Psoas muscle (tissue), 8 donors: ENCODE results near the gene C14orf132. TPM values are rescaled to one million over a fixed set of nuclear protein-coding genes. Genes with fewer than 3 reads are reported as not detected.

Experiments used
- ATAC-seq, 4 donors: fragments of 200-7000 bp; cut with Tn5 transposase; one replicate each; pipeline ENCODE4 v1.9.1; 2020; ENCODE audit warnings: moderate library complexity in 3 of 4, mild to moderate bottlenecking in 2 of 4
- DNase-seq, 2 donors: peaks; one replicate each; pipeline ENCODE4 v3.0.0-alpha.2; 2020
- H3K27ac ChIP-seq: fragments of 200-600 bp; one replicate; pipeline ENCODE4 v1.8.0; 2022
- H3K27me3 ChIP-seq, 3 donors: fragments of 200-600 bp in 1 of 3; one replicate each; pipeline versions ENCODE4 v1.6.1 to v1.8.0; 2013 to 2022; ENCODE audit warnings: low read length in 2 of 3, mild to moderate bottlenecking in 2 of 3, moderate library complexity in 1 of 3; ENCODE audit not compliant: insufficient read depth in 3 of 3
- H3K36me3 ChIP-seq, 2 donors: fragments of 200-600 bp in 1 of 2; one replicate each; pipeline versions ENCODE4 v1.6.1 to v1.8.0; 2013 to 2022; ENCODE audit warnings: low read depth in 1 of 2, mild to moderate bottlenecking in 1 of 2, moderate library complexity in 1 of 2; ENCODE audit not compliant: insufficient read depth in 1 of 2
- H3K4me1 ChIP-seq: fragments of 200-600 bp; one replicate; pipeline ENCODE4 v1.8.0; 2022
- H3K4me3 ChIP-seq: fragments of 200-600 bp; one replicate; pipeline ENCODE4 v1.8.0; 2022; ENCODE audit warnings: mild to moderate bottlenecking
- H3K9me3 ChIP-seq: fragments of 200-600 bp; one replicate; pipeline ENCODE4 v1.8.0; 2022
- CTCF ChIP-seq: fragments of 200-600 bp; IDR thresholded peaks from one replicate; pipeline ENCODE4 v1.8.0; 2022; ENCODE audit warnings: antibody characterized with exemption
- WGBS, 3 donors: extraction: QIAGEN DNeasy Blood & Tissue Kit; methylation state at CpG; one replicate each; pipeline versions ENCODE4 v1.1.6 to v1.1.7; 2013; 5-methylcytosine and 5-hydroxymethylcytosine counted together
- intact Hi-C, 2 donors: fragments of 100-400 bp; cut with DNase I; formaldehyde crosslinking; loops; one replicate each; pipeline versions ENCODE4 v1.11.0 to v1.14.2; 2022
- polyA plus RNA-seq, 3 donors: library from polyadenylated mRNA; stranded (reverse); fragments of 200-250 nt; gene quantifications; one replicate each; pipeline ENCODE4 v1.2.3, GENCODE V29; 2013
- total RNA-seq, 4 donors: library from RNA; stranded (reverse); fragmentation: NEBNext Ultra II Directional in 2 of 4; extraction: Animal tissue kit (Norgen Biotek cat#: 25700) in 2 of 4; gene quantifications; one replicate each; pipeline versions ENCODE4 v1.2.1 to v1.2.4, GENCODE V29; 2021 to 2023
- donor health status: healthy with polysubstance abuse.
- donor health status: DM: no; HTN: no; CAD: no; lungs with moderate emphysema.
- donor health status: Bipolar disorder and iron deficiency.
- donor health status: healthy.
- donor health status: DM: yes; HTN: yes; CAD: no.
- donor health status: DM: no; HTN: no; CAD: no.
- donor health status: DM: no; HTN: no; CAD: no.
- donor health status: DM: yes; HTN: yes; CAD: no.

The C14orf132 gene
- total and polyA plus RNA-seq, 7 donors, result 0.57 to 5.3 (median 0.86) TPM

- H3K4me3 ChIP-seq, result no peak overlapping the region
- 46 to 62% (median 53%) methylated on average over 2 of the region's 2 CpGs for WGBS, 3 donors
- no peak for TF ChIP-seq CTCF
- peaks cover 0 to 2% (median 0%) of the 10 kb centered on the region in 3 donors for H3K27me3 ChIP-seq
- no peaks in the 10 kb centered on the region for H3K9me3 ChIP-seq
- intact Hi-C loops, result no loop called here
- no peak for DNase-seq
- no peaks in the 10 kb centered on the region for H3K4me1 ChIP-seq
- no peak overlapping the region for H3K27ac ChIP-seq
- no peak for ATAC-seq
- H3K36me3 ChIP-seq, result no peaks in the 10 kb centered on the region
Measured at GRCh38 chr14:96130854-96131253, 91.7 kb downstream of the C14orf132 start.

GRCh38 chr14:96131836-96132235 is 92.7 kb downstream of the C14orf132 start:
- Histone ChIP-seq H3K4me1 (no peaks in the 10 kb centered on the region), H3K36me3 (no peaks in the 10 kb centered on the region), H3K9me3 (no peaks in the 10 kb centered on the region), H3K27ac (no peak overlapping the region), H3K4me3 (no peak overlapping the region), H3K27me3 (peaks cover 0 to 2% (median 0%) of the 10 kb centered on the region in 3 donors)
- DNase-seq, result no peak
- no peak for ATAC-seq
- intact Hi-C loops, result no loop called here
- 71 to 79% (median 77%) methylated on average over 4 of the region's 4 CpGs for WGBS, 3 donors
- TF ChIP-seq CTCF, result no peak

- DNase-seq, result no peak
- no peak for ATAC-seq
- no peak for TF ChIP-seq CTCF
- H3K4me3 ChIP-seq, result no peak overlapping the region
- H3K27ac ChIP-seq, result no peak overlapping the region
- no peaks in the 10 kb centered on the region for H3K9me3 ChIP-seq
- no peaks in the 10 kb centered on the region for H3K27me3 ChIP-seq
- intact Hi-C loops, result no loop called here
- H3K36me3 ChIP-seq, result no peaks in the 10 kb centered on the region
- H3K4me1 ChIP-seq, result no peaks in the 10 kb centered on the region
- WGBS, 3 donors, result 67 to 79% (median 70%) methylated on average over 6 of the region's 6 CpGs
Measured at GRCh38 chr14:96134508-96134907, 95.3 kb downstream of the C14orf132 start.

GRCh38 chr14:96135285-96135684 is 96.1 kb downstream of the C14orf132 start:
- no peak overlapping the region for H3K27ac ChIP-seq
- WGBS, 3 donors, result 70 to 73% (median 72%) methylated on average over 8 of the region's 8 CpGs
- TF ChIP-seq CTCF, result no peak
- H3K4me1 ChIP-seq, result no peaks in the 10 kb centered on the region
- no peaks in the 10 kb centered on the region for H3K9me3 ChIP-seq
- ATAC-seq (no peak), DNase-seq (no peak)
- H3K36me3 ChIP-seq, result no peaks in the 10 kb centered on the region
- H3K27me3 ChIP-seq, result no peaks in the 10 kb centered on the region
- no peak overlapping the region for H3K4me3 ChIP-seq
- intact Hi-C loops, result no loop called here

- intact Hi-C loops, result no loop called here
- 42 to 54% (median 45%) methylated on average over 4 of the region's 4 CpGs for WGBS, 3 donors
- H3K36me3 ChIP-seq, result no peaks in the 10 kb centered on the region
- no peaks in the 10 kb centered on the region for H3K9me3 ChIP-seq
- DNase-seq (no peak), ATAC-seq (no peak)
- no peaks in the 10 kb centered on the region for H3K4me1 ChIP-seq
- no peaks in the 10 kb centered on the region for H3K27me3 ChIP-seq
- H3K4me3 ChIP-seq, result no peak overlapping the region
- TF ChIP-seq CTCF, result no peak
- H3K27ac ChIP-seq, result no peak overlapping the region
Measured at GRCh38 chr14:96136371-96137005, 97.3 kb downstream of the C14orf132 start.
